B cell (primary cell): Measurements from ENCODE around the gene LRRC25. TPM values are rescaled to one million over a fixed set of nuclear protein-coding genes. Genes with fewer than 3 reads are reported as not detected.
"Not testable (repeated sequence)": the region's sequence is repeated elsewhere in the genome, so short reads cannot be mapped to it uniquely, and the experiment has no call there.

ENCODE experiments used
- ATAC-seq: fragments of 200-7000 bp; cut with Tn5 transposase; one replicate; pipeline ENCODE4 v1.10.0; 2021; ENCODE audit warnings: low read depth, mild to moderate bottlenecking, moderate number of reproducible peaks, moderate library complexity
- CTCF ChIA-PET: fragments of 350-600 bp; sonication (Branson Sonifier 250); formaldehyde crosslinking; loops from one replicate; lab custom pipeline; 2021; ENCODE audit warnings: antibody characterized with exemption, inconsistent platforms; lab: Charles Lee
- POLR2A ChIA-PET: fragments of 350-600 bp; sonication (Branson Sonifier 250); formaldehyde crosslinking; loops from one replicate; lab custom pipeline; 2021; ENCODE audit warnings: antibody characterized with exemption; lab: Charles Lee
- DNase-seq: peaks from one replicate; pipeline ENCODE4 v3.0.0; 2013
- H2AFZ ChIP-seq: 2 replicates; pipeline ENCODE4 v1.6.1; 2012; ENCODE audit warnings: mild to moderate bottlenecking, low read depth, low read length; ENCODE audit not compliant: insufficient read depth, poor library complexity, severe bottlenecking
- H3K27ac ChIP-seq, 2 donors: 1 replicate in 1 of 2; 2 replicates in 1 of 2; pipeline ENCODE4 v1.5.1; 2012 to 2013; ENCODE audit warnings: low read length in 2 of 2, mild to moderate bottlenecking in 2 of 2, moderate library complexity in 1 of 2
- H3K27me3 ChIP-seq, 4 experiments: fragments of 200-600 bp in 1 of 4; sonication (generic) in 1 of 4; replicated peaks in 1 of 4; 1 replicate in 2 of 4; 2 replicates in 2 of 4; pipeline versions ENCODE4 v1.6.1 to v1.7.0; 2013 to 2016; ENCODE audit warnings: low read length in 3 of 4, mild to moderate bottlenecking in 2 of 4, mixed read lengths in 1 of 4, moderate library complexity in 1 of 4; ENCODE audit not compliant: insufficient read depth in 4 of 4, control insufficient read depth in 3 of 4; ENCODE audit errors: control extremely low read depth in 1 of 4
- H3K36me3 ChIP-seq, 2 experiments: replicated peaks in 1 of 2; 1 replicate in 1 of 2; 2 replicates in 1 of 2; pipeline versions ENCODE4 v1.6.1 to v1.7.1; 2013; ENCODE audit warnings: low read length in 1 of 2; ENCODE audit not compliant: insufficient read depth in 2 of 2, control insufficient read depth in 1 of 2; ENCODE audit errors: control extremely low read depth in 1 of 2, extremely low read depth in 1 of 2
- H3K4me1 ChIP-seq, 2 donors: fragments of 200-600 bp in 1 of 2; sonication (generic) in 1 of 2; 1 replicate in 1 of 2; 2 replicates in 1 of 2; pipeline versions ENCODE4 v1.5.1 to v1.6.1; 2013 to 2017; ENCODE audit warnings: low read length in 2 of 2; ENCODE audit not compliant: control insufficient read depth in 2 of 2, insufficient read depth in 2 of 2
- H3K4me2 ChIP-seq: replicated peaks from 2 replicates; pipeline ENCODE3; 2012; ENCODE audit warnings: mild to moderate bottlenecking, low read depth, low read length; ENCODE audit not compliant: poor library complexity, severe bottlenecking
- H3K4me3 ChIP-seq, 5 experiments: fragments of 200-600 bp in 1 of 5; sonication (generic) in 1 of 5; 1 replicate in 3 of 5; 2 replicates in 2 of 5; pipeline versions ENCODE4 v1.5.1 to v1.7.0; 2011 to 2016; ENCODE audit warnings: low read length in 4 of 5, mild to moderate bottlenecking in 4 of 5, low read depth in 2 of 5, control low read depth in 1 of 5, moderate library complexity in 1 of 5; ENCODE audit not compliant: insufficient read depth in 1 of 5; ENCODE audit errors: control extremely low read depth in 1 of 5, extremely low read depth in 1 of 5
- H3K79me2 ChIP-seq: fragments of 200-600 bp; sonication (generic); one replicate; pipeline ENCODE4 v1.6.0; 2016; ENCODE audit warnings: low read length; ENCODE audit not compliant: control insufficient read depth, insufficient read depth
- H3K9ac ChIP-seq: fragments of 200-600 bp; sonication (generic); 2 replicates; pipeline ENCODE4 v1.6.1; 2017; ENCODE audit warnings: mild to moderate bottlenecking, low read length, moderate library complexity
- H3K9me3 ChIP-seq, 3 donors: one replicate each; pipeline versions ENCODE4 v1.6.1 to v1.7.1; 2013; ENCODE audit warnings: low read length in 2 of 3; ENCODE audit not compliant: control insufficient read depth in 2 of 3, insufficient read depth in 1 of 3; ENCODE audit errors: control extremely low read depth in 1 of 3
- H4K20me1 ChIP-seq: 2 replicates; pipeline ENCODE4 v1.6.0; 2012; ENCODE audit warnings: mild to moderate bottlenecking, low read length; ENCODE audit not compliant: insufficient read depth, control insufficient read depth, poor library complexity, severe bottlenecking
- H3K27ac Mint-ChIP-seq: one replicate; pipeline ENCODE4 v1.8.0; 2021; ENCODE audit warnings: mixed read lengths
- H3K27me3 Mint-ChIP-seq: one replicate; pipeline ENCODE4 v1.8.0; 2021; ENCODE audit warnings: mixed read lengths
- H3K4me1 Mint-ChIP-seq: one replicate; pipeline ENCODE4 v1.8.0; 2021; ENCODE audit warnings: mixed read lengths
- H3K4me3 Mint-ChIP-seq: one replicate; pipeline ENCODE4 v1.8.0; 2021; ENCODE audit warnings: mixed read lengths
- H3K9me3 Mint-ChIP-seq: one replicate; pipeline ENCODE4 v1.8.0; 2022; ENCODE audit warnings: mixed read lengths; ENCODE audit not compliant: insufficient read depth
- EZH2 ChIP-seq: IDR thresholded peaks from 2 replicates; pipeline ENCODE4 v1.6.1; 2012; ENCODE audit warnings: borderline replicate concordance, low read depth, mild to moderate bottlenecking, moderate library complexity, low read length; ENCODE audit not compliant: insufficient read depth, poor library complexity, severe bottlenecking
- WGBS: methylation state at CpG from one replicate; pipeline ENCODE4 v1.1.5; 2013; ENCODE audit warnings: missing lambda C conversion rate; ENCODE audit not compliant: insufficient coverage; 5-methylcytosine and 5-hydroxymethylcytosine counted together
- intact Hi-C: fragments of 100-400 bp; cut with micrococcal nuclease; formaldehyde crosslinking; loops from one replicate; pipeline ENCODE4 v1.10.0; 2022
- polyA plus RNA-seq: library from polyadenylated mRNA; depleted of rRNA; stranded (reverse); fragments of >200 nt; gene quantifications from 2 replicates; pipeline ENCODE4 v1.2.3, GENCODE V29; 2012
- total RNA-seq, 2 donors: library from RNA; stranded (reverse); fragments of 120-200 nt in 1 of 2; gene quantifications; 1 replicate in 1 of 2; 2 replicates in 1 of 2; pipeline versions ENCODE4 v1.2.3 to v1.2.4, GENCODE V29; 2013 to 2022
- TF ChIP-seq, protein P1 (sequence below): fragments of 200-600 bp; IDR thresholded peaks from one replicate; pipeline ENCODE4 v1.8.0; 2022; ENCODE audit warnings: antibody characterized with exemption, mild to moderate bottlenecking

The LRRC25 gene
- total and polyA plus RNA-seq, 2 donors (not counting 1 experiment from before 2014, with no cell fraction given) = 2.4 to 5.7 TPM

GRCh38 chr19:18384775-18385174 lies 12.6 kb downstream of the LRRC25 start:
- ChIA-PET CTCF (interaction anchor here (10.6 kb wide), 1 partner anchor 29 kb away, joined by 196 read pairs; no protein-coding TSS in a partner anchor), POLR2A (no interaction called here)
- WGBS = 100% methylated on average over 2 of the region's 7 CpGs
- no peak for DNase-seq
- H3K27me3 ChIP-seq = peaks cover 0 to 55% (median 24%) of the 10 kb centered on the region in 4 experiments
- TF ChIP-seq, protein P1, sequence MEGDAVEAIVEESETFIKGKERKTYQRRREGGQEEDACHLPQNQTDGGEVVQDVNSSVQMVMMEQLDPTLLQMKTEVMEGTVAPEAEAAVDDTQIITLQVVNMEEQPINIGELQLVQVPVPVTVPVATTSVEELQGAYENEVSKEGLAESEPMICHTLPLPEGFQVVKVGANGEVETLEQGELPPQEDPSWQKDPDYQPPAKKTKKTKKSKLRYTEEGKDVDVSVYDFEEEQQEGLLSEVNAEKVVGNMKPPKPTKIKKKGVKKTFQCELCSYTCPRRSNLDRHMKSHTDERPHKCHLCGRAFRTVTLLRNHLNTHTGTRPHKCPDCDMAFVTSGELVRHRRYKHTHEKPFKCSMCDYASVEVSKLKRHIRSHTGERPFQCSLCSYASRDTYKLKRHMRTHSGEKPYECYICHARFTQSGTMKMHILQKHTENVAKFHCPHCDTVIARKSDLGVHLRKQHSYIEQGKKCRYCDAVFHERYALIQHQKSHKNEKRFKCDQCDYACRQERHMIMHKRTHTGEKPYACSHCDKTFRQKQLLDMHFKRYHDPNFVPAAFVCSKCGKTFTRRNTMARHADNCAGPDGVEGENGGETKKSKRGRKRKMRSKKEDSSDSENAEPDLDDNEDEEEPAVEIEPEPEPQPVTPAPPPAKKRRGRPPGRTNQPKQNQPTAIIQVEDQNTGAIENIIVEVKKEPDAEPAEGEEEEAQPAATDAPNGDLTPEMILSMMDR = no peak
- TF ChIP-seq EZH2 = no peak
- peaks cover 0 to 8% (median 3%) of the 10 kb centered on the region in 3 donors for H3K9me3 ChIP-seq
- Mint-ChIP-seq H3K4me1 (peaks cover 17% of the 10 kb centered on the region), H3K9me3 (no peaks in the 10 kb centered on the region), H3K4me3 (no peak overlapping the region), H3K27ac (no peak overlapping the region), H3K27me3 (peaks cover 20% of the 10 kb centered on the region)
- peaks cover 8% of the 10 kb centered on the region for H4K20me1 ChIP-seq
- no peak overlapping the region for H3K4me3 ChIP-seq
- intact Hi-C loops = loop anchor here (5.0 kb wide), 1 partner anchor 38 kb away; no protein-coding TSS in a partner anchor
- H3K79me2 ChIP-seq = no peaks in the 10 kb centered on the region
- no peak for ATAC-seq
- H3K36me3 ChIP-seq = no peaks in the 10 kb centered on the region
- H3K4me1 ChIP-seq = peaks cover 20 to 21% of the 10 kb centered on the region in 2 donors
- no peak overlapping the region for H3K9ac ChIP-seq
- no peak overlapping the region for H3K27ac ChIP-seq
- H3K4me2 ChIP-seq = no peak overlapping the region
- H2AFZ ChIP-seq = no peak overlapping the region

- H2AFZ ChIP-seq, H3K9ac ChIP-seq, H3K79me2 ChIP-seq, DNase-seq, H4K20me1 ChIP-seq, H3K4me2 ChIP-seq, H3K4me3 ChIP-seq, ATAC-seq, H3K27ac Mint-ChIP-seq, H3K27ac ChIP-seq, intact Hi-C loops, H3K36me3 ChIP-seq, H3K4me3 Mint-ChIP-seq, H3K9me3 Mint-ChIP-seq, H3K9me3 ChIP-seq: not testable (repeated sequence)
- peaks cover 0 to 61% (median 24%) of the 10 kb centered on the region in 4 experiments for H3K27me3 ChIP-seq
- ChIA-PET POLR2A (interaction anchor here (0.7 kb wide), 1 partner anchor 420 kb away, joined by 5 read pairs; no protein-coding TSS in a partner anchor), CTCF (interaction anchor here (10.6 kb wide), 1 partner anchor 30 kb away, joined by 196 read pairs; no protein-coding TSS in a partner anchor)
- peaks cover 18 to 19% of the 10 kb centered on the region in 2 donors for H3K4me1 ChIP-seq
- peaks cover 20% of the 10 kb centered on the region for H3K27me3 Mint-ChIP-seq
- WGBS = 89% methylated on average over 7 of the region's 11 CpGs
- H3K4me1 Mint-ChIP-seq = peaks cover 16% of the 10 kb centered on the region
Measured at GRCh38 chr19:18383622-18384021, 13.8 kb downstream of the LRRC25 start.
